ENCODE measurements around the gene PHPT1. TPM values are rescaled to one million over a fixed set of nuclear protein-coding genes. Genes with fewer than 3 reads are reported as not detected.

The PHPT1 gene
- total and polyA plus RNA-seq, 2 of the 13 experiments (the other 11 are each of a cell fraction or from before 2014, with no cell fraction given): 189 to 192 TPM

DNA sequence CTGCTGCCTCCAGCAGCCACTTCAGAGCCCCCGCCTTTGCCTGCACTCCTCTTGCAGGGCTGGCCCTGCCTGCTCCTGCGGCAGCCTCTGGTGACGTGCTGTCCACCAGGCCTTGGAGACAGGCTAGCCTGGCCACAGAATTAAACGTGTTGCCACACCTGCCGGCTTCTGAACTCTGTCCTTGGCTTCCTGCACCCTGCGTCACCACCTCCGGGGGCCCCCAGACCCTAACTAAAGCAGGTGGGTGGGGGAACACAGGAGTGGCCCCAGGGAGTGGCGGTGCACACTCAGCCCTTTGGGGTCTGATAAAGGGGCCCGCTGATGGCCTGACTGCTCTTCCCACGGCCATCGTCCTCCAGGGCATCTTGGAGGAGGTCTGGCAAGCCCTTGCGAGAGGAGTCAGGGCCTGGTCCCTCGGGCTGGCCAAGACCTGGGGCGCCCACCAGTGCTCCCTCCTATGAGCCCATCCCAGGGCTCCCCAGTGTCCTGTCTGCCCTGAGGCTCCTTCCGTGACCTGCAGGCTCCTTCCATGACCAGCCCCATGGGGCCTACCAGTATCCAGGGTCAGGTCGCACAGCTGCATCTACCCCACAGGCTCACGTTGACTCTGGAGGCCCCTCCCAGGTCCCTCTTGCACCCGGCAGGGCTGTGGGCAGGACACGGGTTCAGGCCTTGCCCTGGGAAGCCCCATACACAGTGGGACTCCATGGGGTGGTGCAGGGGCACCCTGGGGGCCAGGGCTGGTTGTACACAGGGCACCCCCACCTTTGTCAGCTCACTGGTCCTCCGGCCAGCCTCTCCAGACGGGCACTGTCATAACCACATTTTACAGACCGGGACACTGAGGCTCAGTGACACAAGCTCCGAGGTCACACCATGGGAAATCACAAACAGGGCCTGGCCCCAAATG is 1.9 kb downstream of the PHPT1 start (continued):
- no peak for TF ChIP-seq CC2D1A (CRISPR knock-in tag; IDR thresholded peaks at IDR 0.05)
- no peak for TF ChIP-seq FOXM1 (CRISPR knock-in tag; IDR thresholded peaks at IDR 0.05)
- no peak for TF ChIP-seq SALL1 (CRISPR knock-in tag; IDR thresholded peaks at IDR 0.05)
- TF ChIP-seq, protein P1, sequence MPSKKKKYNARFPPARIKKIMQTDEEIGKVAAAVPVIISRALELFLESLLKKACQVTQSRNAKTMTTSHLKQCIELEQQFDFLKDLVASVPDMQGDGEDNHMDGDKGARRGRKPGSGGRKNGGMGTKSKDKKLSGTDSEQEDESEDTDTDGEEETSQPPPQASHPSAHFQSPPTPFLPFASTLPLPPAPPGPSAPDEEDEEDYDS (CRISPR knock-in tag; IDR thresholded peaks at IDR 0.05): no peak
- no peak for TF ChIP-seq ZSCAN29 (CRISPR knock-in tag; conservative IDR thresholded peaks at IDR 0.05)
- TF ChIP-seq ZNF782 (CRISPR knock-in tag; IDR thresholded peaks at IDR 0.05; ENCODE audit: borderline replicate concordance): no peak; the same call in 1 of the 2 replicates
- TF ChIP-seq TP53 (CRISPR knock-in tag; conservative IDR thresholded peaks at IDR 0.05): no peak
- no peak for TF ChIP-seq DNMT3B (CRISPR knock-in tag; conservative IDR thresholded peaks at IDR 0.05)
- TF ChIP-seq MED1 (CRISPR knock-in tag; IDR thresholded peaks at IDR 0.05): no peak; the same call in 1 of the 2 replicates
- TF ChIP-seq KLF13 (CRISPR knock-in tag; IDR thresholded peaks at IDR 0.05): no peak
- TF ChIP-seq, protein P2, sequence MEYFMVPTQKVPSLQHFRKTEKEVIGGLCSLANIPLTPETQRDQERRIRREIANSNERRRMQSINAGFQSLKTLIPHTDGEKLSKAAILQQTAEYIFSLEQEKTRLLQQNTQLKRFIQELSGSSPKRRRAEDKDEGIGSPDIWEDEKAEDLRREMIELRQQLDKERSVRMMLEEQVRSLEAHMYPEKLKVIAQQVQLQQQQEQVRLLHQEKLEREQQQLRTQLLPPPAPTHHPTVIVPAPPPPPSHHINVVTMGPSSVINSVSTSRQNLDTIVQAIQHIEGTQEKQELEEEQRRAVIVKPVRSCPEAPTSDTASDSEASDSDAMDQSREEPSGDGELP (IDR thresholded peaks at IDR 0.05; ENCODE audit: borderline replicate concordance, low read depth): no peak
- TF ChIP-seq POLR2G (IDR thresholded peaks at IDR 0.05; ENCODE audit: low read depth, low read length): peak; percentile 45; the same call in 1 of the 2 replicates
- no peak for TF ChIP-seq DPF2 (CRISPR knock-in tag; IDR thresholded peaks at IDR 0.05; ENCODE audit: borderline replicate concordance, low read depth)
- TF ChIP-seq CREM (IDR thresholded peaks at IDR 0.05): no peak
- no peak for TF ChIP-seq CREM (CRISPR knock-in tag; IDR thresholded peaks at IDR 0.05)
- TF ChIP-seq FOSL2 (CRISPR knock-in tag; IDR thresholded peaks at IDR 0.05): no peak
- TF ChIP-seq ZNF598 (CRISPR knock-in tag; IDR thresholded peaks at IDR 0.05; ENCODE audit: borderline replicate concordance): 0 out of 2 replicates have a peak, but pooled peaks have one; percentile 36
- peak; percentile 95 for TF ChIP-seq AGO1 (IDR thresholded peaks at IDR 0.05; ENCODE audit: low read depth, low read length, poor library complexity, severe bottlenecking)
- TF ChIP-seq ZNF589 (CRISPR knock-in tag; conservative IDR thresholded peaks at IDR 0.05): no peak
- no peak for TF ChIP-seq GATAD1 (CRISPR knock-in tag; IDR thresholded peaks at IDR 0.05)
- TF ChIP-seq GPN1 (CRISPR knock-in tag; IDR thresholded peaks at IDR 0.05; ENCODE audit: borderline replicate concordance): no peak
- no peak for TF ChIP-seq ZNF253 (CRISPR knock-in tag; IDR thresholded peaks at IDR 0.05; ENCODE audit: borderline replicate concordance)
- no peak for TF ChIP-seq ZIK1 (CRISPR knock-in tag; IDR thresholded peaks at IDR 0.05; ENCODE audit: borderline replicate concordance, low read depth)
- no peak for TF ChIP-seq MLLT10 (CRISPR knock-in tag; IDR thresholded peaks at IDR 0.05)
- no peak for TF ChIP-seq ATF7-NPFF (CRISPR knock-in tag; IDR thresholded peaks at IDR 0.05; ENCODE audit: low read depth)
- TF ChIP-seq ZNF101 (CRISPR knock-in tag; IDR thresholded peaks at IDR 0.05; ENCODE audit: borderline replicate concordance, low read depth): no peak
- TF ChIP-seq ZNF337 (CRISPR knock-in tag; IDR thresholded peaks at IDR 0.05; ENCODE audit: borderline replicate concordance, low read depth): no peak
- 0 out of 2 replicates have a peak, but pooled peaks have one; percentile 48 for TF ChIP-seq PAF1 (CRISPR knock-in tag; IDR thresholded peaks at IDR 0.05)
- no peak for TF ChIP-seq PRPF4 (IDR thresholded peaks at IDR 0.05; ENCODE audit: low read depth, low read length, poor library complexity, severe bottlenecking)
- peak; percentile 64; the same call in 1 of the 2 replicates for TF ChIP-seq RBFOX2 (IDR thresholded peaks at IDR 0.05; ENCODE audit: low read depth, low read length)

Data from HepG2 (cell line).